Thyroid gland (tissue), 4 donors: ENCODE measurements around the gene RIT2.

ENCODE experiments used
- CTCF ChIP-seq, 6 experiments: fragments of 200-600 bp in 3 of 6; fragments of 450-650 bp in 3 of 6; sonication (generic) in 3 of 6; IDR thresholded peaks; one replicate each; pipeline ENCODE4 v1.5.1; 2016 to 2019; ENCODE audit warnings: antibody characterized with exemption in 6 of 6, mild to moderate bottlenecking in 2 of 6, inconsistent platforms in 1 of 6, moderate library complexity in 1 of 6
- POLR2A ChIP-seq, 2 donors: fragments of 450-650 bp; IDR thresholded peaks; one replicate each; pipeline ENCODE4 v1.6.1; 2017; ENCODE audit warnings: antibody characterized with exemption in 2 of 2, mild to moderate bottlenecking in 2 of 2, moderate library complexity in 1 of 2

GRCh38 chr18:42882122-42882521 is 233.4 kb downstream of the RIT2 start:
- TF ChIP-seq CTCF (IDR thresholded peaks at IDR 0.05) (no peak), POLR2A (IDR thresholded peaks at IDR 0.05) (no peak)
